B cell (primary cell): Measurements from ENCODE around the gene MMP1. TPM values are rescaled to one million over a fixed set of nuclear protein-coding genes. Genes with fewer than 3 reads are reported as not detected.
"Not testable (repeated sequence)": the region's sequence is repeated elsewhere in the genome, so short reads cannot be mapped to it uniquely, and the experiment has no call there.

Source experiments
- ATAC-seq: fragments of 200-7000 bp; cut with Tn5 transposase; one replicate; pipeline ENCODE4 v1.10.0; 2021; ENCODE audit warnings: low read depth, mild to moderate bottlenecking, moderate number of reproducible peaks, moderate library complexity
- CTCF ChIA-PET: fragments of 350-600 bp; sonication (Branson Sonifier 250); formaldehyde crosslinking; loops from one replicate; lab custom pipeline; 2021; ENCODE audit warnings: antibody characterized with exemption, inconsistent platforms; lab: Charles Lee
- POLR2A ChIA-PET: fragments of 350-600 bp; sonication (Branson Sonifier 250); formaldehyde crosslinking; loops from one replicate; lab custom pipeline; 2021; ENCODE audit warnings: antibody characterized with exemption; lab: Charles Lee
- DNase-seq: peaks from one replicate; pipeline ENCODE4 v3.0.0; 2013
- H2AFZ ChIP-seq: 2 replicates; pipeline ENCODE4 v1.6.1; 2012; ENCODE audit warnings: mild to moderate bottlenecking, low read depth, low read length; ENCODE audit not compliant: insufficient read depth, poor library complexity, severe bottlenecking
- H3K27ac ChIP-seq, 2 donors: 1 replicate in 1 of 2; 2 replicates in 1 of 2; pipeline ENCODE4 v1.5.1; 2012 to 2013; ENCODE audit warnings: low read length in 2 of 2, mild to moderate bottlenecking in 2 of 2, moderate library complexity in 1 of 2
- H3K27me3 ChIP-seq, 4 experiments: fragments of 200-600 bp in 1 of 4; sonication (generic) in 1 of 4; replicated peaks in 1 of 4; 1 replicate in 2 of 4; 2 replicates in 2 of 4; pipeline versions ENCODE4 v1.6.1 to v1.7.0; 2013 to 2016; ENCODE audit warnings: low read length in 3 of 4, mild to moderate bottlenecking in 2 of 4, mixed read lengths in 1 of 4, moderate library complexity in 1 of 4; ENCODE audit not compliant: insufficient read depth in 4 of 4, control insufficient read depth in 3 of 4; ENCODE audit errors: control extremely low read depth in 1 of 4
- H3K36me3 ChIP-seq, 2 experiments: replicated peaks in 1 of 2; 1 replicate in 1 of 2; 2 replicates in 1 of 2; pipeline versions ENCODE4 v1.6.1 to v1.7.1; 2013; ENCODE audit warnings: low read length in 1 of 2; ENCODE audit not compliant: insufficient read depth in 2 of 2, control insufficient read depth in 1 of 2; ENCODE audit errors: control extremely low read depth in 1 of 2, extremely low read depth in 1 of 2
- H3K4me1 ChIP-seq, 2 donors: fragments of 200-600 bp in 1 of 2; sonication (generic) in 1 of 2; 1 replicate in 1 of 2; 2 replicates in 1 of 2; pipeline versions ENCODE4 v1.5.1 to v1.6.1; 2013 to 2017; ENCODE audit warnings: low read length in 2 of 2; ENCODE audit not compliant: control insufficient read depth in 2 of 2, insufficient read depth in 2 of 2
- H3K4me2 ChIP-seq: replicated peaks from 2 replicates; pipeline ENCODE3; 2012; ENCODE audit warnings: mild to moderate bottlenecking, low read depth, low read length; ENCODE audit not compliant: poor library complexity, severe bottlenecking
- H3K4me3 ChIP-seq, 5 experiments: fragments of 200-600 bp in 1 of 5; sonication (generic) in 1 of 5; 1 replicate in 3 of 5; 2 replicates in 2 of 5; pipeline versions ENCODE4 v1.5.1 to v1.7.0; 2011 to 2016; ENCODE audit warnings: low read length in 4 of 5, mild to moderate bottlenecking in 4 of 5, low read depth in 2 of 5, control low read depth in 1 of 5, moderate library complexity in 1 of 5; ENCODE audit not compliant: insufficient read depth in 1 of 5; ENCODE audit errors: control extremely low read depth in 1 of 5, extremely low read depth in 1 of 5
- H3K79me2 ChIP-seq: fragments of 200-600 bp; sonication (generic); one replicate; pipeline ENCODE4 v1.6.0; 2016; ENCODE audit warnings: low read length; ENCODE audit not compliant: control insufficient read depth, insufficient read depth
- H3K9ac ChIP-seq: fragments of 200-600 bp; sonication (generic); 2 replicates; pipeline ENCODE4 v1.6.1; 2017; ENCODE audit warnings: mild to moderate bottlenecking, low read length, moderate library complexity
- H3K9me3 ChIP-seq, 3 donors: one replicate each; pipeline versions ENCODE4 v1.6.1 to v1.7.1; 2013; ENCODE audit warnings: low read length in 2 of 3; ENCODE audit not compliant: control insufficient read depth in 2 of 3, insufficient read depth in 1 of 3; ENCODE audit errors: control extremely low read depth in 1 of 3
- H4K20me1 ChIP-seq: 2 replicates; pipeline ENCODE4 v1.6.0; 2012; ENCODE audit warnings: mild to moderate bottlenecking, low read length; ENCODE audit not compliant: insufficient read depth, control insufficient read depth, poor library complexity, severe bottlenecking
- H3K27ac Mint-ChIP-seq: one replicate; pipeline ENCODE4 v1.8.0; 2021; ENCODE audit warnings: mixed read lengths
- H3K27me3 Mint-ChIP-seq: one replicate; pipeline ENCODE4 v1.8.0; 2021; ENCODE audit warnings: mixed read lengths
- H3K4me1 Mint-ChIP-seq: one replicate; pipeline ENCODE4 v1.8.0; 2021; ENCODE audit warnings: mixed read lengths
- H3K4me3 Mint-ChIP-seq: one replicate; pipeline ENCODE4 v1.8.0; 2021; ENCODE audit warnings: mixed read lengths
- H3K9me3 Mint-ChIP-seq: one replicate; pipeline ENCODE4 v1.8.0; 2022; ENCODE audit warnings: mixed read lengths; ENCODE audit not compliant: insufficient read depth
- whole genome bisulfite sequencing: methylation state at CpG from one replicate; pipeline ENCODE4 v1.1.5; 2013; ENCODE audit warnings: missing lambda C conversion rate; ENCODE audit not compliant: insufficient coverage; 5-methylcytosine and 5-hydroxymethylcytosine counted together
- intact Hi-C: fragments of 100-400 bp; cut with micrococcal nuclease; formaldehyde crosslinking; loops from one replicate; pipeline ENCODE4 v1.10.0; 2022
- polyA plus RNA-seq: library from polyadenylated mRNA; depleted of rRNA; stranded (reverse); fragments of >200 nt; gene quantifications from 2 replicates; pipeline ENCODE4 v1.2.3, GENCODE V29; 2012
- total RNA-seq, 2 donors: library from RNA; stranded (reverse); fragments of 120-200 nt in 1 of 2; gene quantifications; 1 replicate in 1 of 2; 2 replicates in 1 of 2; pipeline versions ENCODE4 v1.2.3 to v1.2.4, GENCODE V29; 2013 to 2022

The MMP1 gene
- total and polyA plus RNA-seq, 2 donors (not counting 1 experiment from before 2014, with no cell fraction given): not detected

- H3K4me2 ChIP-seq, H4K20me1 ChIP-seq, DNase-seq, H3K27ac Mint-ChIP-seq, H3K27me3 ChIP-seq, intact Hi-C loops, H3K9me3 Mint-ChIP-seq, H3K9ac ChIP-seq, H3K4me1 Mint-ChIP-seq, CTCF ChIA-PET, H3K4me3 ChIP-seq, H3K4me3 Mint-ChIP-seq, H3K4me1 ChIP-seq, H3K79me2 ChIP-seq, POLR2A ChIA-PET, H3K36me3 ChIP-seq, ATAC-seq, H2AFZ ChIP-seq, H3K9me3 ChIP-seq, H3K27ac ChIP-seq: not testable (repeated sequence)
- WGBS: 85% methylated on average over 13 of the region's 32 CpGs
- peaks cover 18% of the 10 kb centered on the region for H3K27me3 Mint-ChIP-seq
Observed at GRCh38 chr11:102746746-102747578, 51.0 kb downstream of the MMP1 start.

Other genes starting within 250 kb of the MMP1 start
- not detected in 2 replicates for gene MMP20, start 172.8 kb downstream of the MMP1 start, total RNA-seq
- gene MMP20, start 172.8 kb downstream of the MMP1 start, polyA plus RNA-seq: not detected in 2 replicates
- not detected in 2 replicates for gene MMP27, start 92.4 kb downstream of the MMP1 start, total RNA-seq
- gene MMP27, start 92.4 kb downstream of the MMP1 start, polyA plus RNA-seq: not detected in 2 replicates
- gene MMP8, start 73.2 kb downstream of the MMP1 start, total RNA-seq: not detected in 2 replicates
- gene MMP8, start 73.2 kb downstream of the MMP1 start, polyA plus RNA-seq: not detected in 2 replicates
- not detected in 2 replicates for gene MMP10, start 17.5 kb downstream of the MMP1 start, total RNA-seq
- gene MMP10, start 17.5 kb downstream of the MMP1 start, polyA plus RNA-seq: not detected in 2 replicates
- not detected in 2 replicates for gene MMP3, start 45.4 kb upstream of the MMP1 start, total RNA-seq
- gene MMP3, start 45.4 kb upstream of the MMP1 start, polyA plus RNA-seq: not detected in 2 replicates
- not detected in 2 replicates for gene MMP12, start 76.8 kb upstream of the MMP1 start, total RNA-seq
- gene MMP12, start 76.8 kb upstream of the MMP1 start, polyA plus RNA-seq: not detected in 2 replicates
- gene MMP13, start 157.6 kb upstream of the MMP1 start, total RNA-seq: not detected in 2 replicates
- gene MMP13, start 157.6 kb upstream of the MMP1 start, polyA plus RNA-seq: not detected in 2 replicates